HG02852 (cell line): ENCODE data around the gene CEP152.
"Not testable (repeated sequence)": the region's sequence is repeated elsewhere in the genome, so short reads cannot be mapped to it uniquely, and the experiment has no call there.

Source experiments
- ATAC-seq: cut with Tn5 transposase; IDR thresholded peaks from one replicate; pipeline ENCODE4 v1.9.1; 2021; ENCODE audit warnings: mild to moderate bottlenecking, moderate library complexity; ENCODE audit not compliant: unreplicated experiment

The CEP152 gene

GRCh38 chr15:48810414-48811324, at the start of gene CEP152:
Gene CEP152 (minus strand): TSS chr15:48811069. CDS start chr15:48805649, 5,420 bp downstream.
- peak; percentile 98 for ATAC-seq

- no peak for ATAC-seq
Measured at GRCh38 chr15:48859426-48859825, 48.6 kb upstream of the CEP152 start.

- no peak for ATAC-seq
Measured at GRCh38 chr15:48858401-48858800, 47.5 kb upstream of the CEP152 start.

- ATAC-seq: no peak
Measured at GRCh38 chr15:48856942-48857341, 46.1 kb upstream of the CEP152 start.

- ATAC-seq: no peak
Measured at GRCh38 chr15:48855501-48856440, 44.9 kb upstream of the CEP152 start.

GRCh38 chr15:48854434-48854833, 43.6 kb upstream of the CEP152 start:
- ATAC-seq: not testable (repeated sequence)

GRCh38 chr15:48851956-48852355, 41.1 kb upstream of the CEP152 start:
- no peak for ATAC-seq

GRCh38 chr15:48850648-48851047, 39.8 kb upstream of the CEP152 start:
- no peak for ATAC-seq

GRCh38 chr15:48845123-48845522, 34.3 kb upstream of the CEP152 start:
- ATAC-seq: no peak

GRCh38 chr15:48842501-48842900, 31.6 kb upstream of the CEP152 start:
- no peak for ATAC-seq

- no peak for ATAC-seq
Measured at GRCh38 chr15:48834756-48835155, 23.9 kb upstream of the CEP152 start.

- no peak for ATAC-seq
Measured at GRCh38 chr15:48833526-48834239, 22.8 kb upstream of the CEP152 start.

- no peak for ATAC-seq
Measured at GRCh38 chr15:48832648-48833047, 21.8 kb upstream of the CEP152 start.

- ATAC-seq: no peak
Measured at GRCh38 chr15:48828906-48829305, 18.0 kb upstream of the CEP152 start.

GRCh38 chr15:48828471-48828870, 17.6 kb upstream of the CEP152 start:
- no peak for ATAC-seq

- ATAC-seq: no peak
Measured at GRCh38 chr15:48825075-48825474, 14.2 kb upstream of the CEP152 start.

- ATAC-seq: no peak
Measured at GRCh38 chr15:48823706-48824105, 12.8 kb upstream of the CEP152 start.

GRCh38 chr15:48823237-48823636, 12.4 kb upstream of the CEP152 start:
- no peak for ATAC-seq

GRCh38 chr15:48814286-48814685, 3.4 kb upstream of the CEP152 start:
- no peak for ATAC-seq

GRCh38 chr15:48811325-48811958, 573 bp upstream of the CEP152 start:
- no peak for ATAC-seq
